ENCODE data around the gene TLR1.

GRCh38 chr4:38800961-38801450 is 3.6 kb downstream of the TLR1 start:
- TF ChIP-seq POLR2AphosphoS5 (IDR thresholded peaks at IDR 0.05; ENCODE audit: low read depth, low read length) = no peak
- TF ChIP-seq TAF1 (IDR thresholded peaks at IDR 0.05; ENCODE audit: borderline replicate concordance, low read depth, low read length) = no peak
